Endothelial cell of umbilical vein (primary cell): ENCODE measurements around the gene TRMT2A. TPM values are rescaled to one million over a fixed set of nuclear protein-coding genes. Genes with fewer than 3 reads are reported as not detected.

Source experiments
- BruUV-seq: library from RNA; stranded (reverse); fragments of 400-500 nt; replicated peaks from 2 replicates; lab custom pipeline; 2021; lab: Mats Ljungman, UMichigan
- CTCF ChIA-PET: fragments of 300-600, 350-600 bp; sonication (Branson Sonifier 250); formaldehyde crosslinking; loops from one replicate; lab custom pipeline; 2021; ENCODE audit warnings: antibody characterized with exemption, inconsistent platforms; lab: Charles Lee
- POLR2A ChIA-PET: fragments of 300-600, 350-600 bp; sonication (Branson Sonifier 250); formaldehyde crosslinking; loops from one replicate; lab custom pipeline; 2021; ENCODE audit warnings: antibody characterized with exemption, inconsistent platforms; lab: Charles Lee
- DNase-seq: peaks from one replicate; pipeline ENCODE4 v3.0.0-alpha.2; 2011; ENCODE audit warnings: low read depth, low spot score
- FAIRE-seq: peaks from 2 replicates; lab custom pipeline; 2011; peaks lifted over from hg19 to GRCh38; lab: Jason Lieb, UNC
- H2AFZ ChIP-seq: 2 replicates; pipeline ENCODE4 v1.6.0; 2012; ENCODE audit warnings: low read depth, low read length, control low read depth, inconsistent platforms
- H3K27ac ChIP-seq: 2 replicates; pipeline ENCODE4 v1.5.1; 2011; ENCODE audit warnings: low read depth, mild to moderate bottlenecking, control low read depth, low read length, moderate library complexity; ENCODE audit not compliant: insufficient read depth
- H3K27me3 ChIP-seq, 2 experiments: 2 replicates each; pipeline versions ENCODE4 v1.6.0 to v1.6.1; 2011; ENCODE audit warnings: low read length in 2 of 2, mixed read lengths in 1 of 2; ENCODE audit not compliant: control insufficient read depth in 2 of 2, insufficient read depth in 2 of 2
- H3K36me3 ChIP-seq, 2 experiments: 2 replicates in 1 of 2; 3 replicates in 1 of 2; pipeline ENCODE4 v1.5.1; 2011; ENCODE audit warnings: low read length in 2 of 2, mild to moderate bottlenecking in 1 of 2, moderate library complexity in 1 of 2; ENCODE audit not compliant: control insufficient read depth in 2 of 2, insufficient read depth in 2 of 2; ENCODE audit errors: extremely low read depth in 1 of 2
- H3K4me1 ChIP-seq: 3 replicates; pipeline ENCODE4 v1.5.1; 2011; ENCODE audit warnings: mild to moderate bottlenecking, low read length; ENCODE audit not compliant: control insufficient read depth, insufficient read depth; ENCODE audit errors: extremely low read depth
- H3K4me2 ChIP-seq: 2 replicates; pipeline ENCODE4 v1.6.1; 2011; ENCODE audit warnings: low read length, control low read depth, mixed read lengths; ENCODE audit not compliant: insufficient read depth
- H3K4me3 ChIP-seq, 3 experiments: fragments of 200-600 bp in 1 of 3; sonication (generic), shearing (Covaris generic) in 1 of 3; replicated peaks in 1 of 3; 2 replicates each; pipeline ENCODE4 v1.5.1; 2011 to 2016; ENCODE audit warnings: control low read depth in 3 of 3, low read length in 3 of 3, mild to moderate bottlenecking in 2 of 3, inconsistent platforms in 1 of 3, low read depth in 1 of 3, moderate library complexity in 1 of 3; ENCODE audit not compliant: insufficient read depth in 1 of 3
- H3K79me2 ChIP-seq: 2 replicates; pipeline ENCODE4 v1.6.0; 2012; ENCODE audit warnings: low read length, inconsistent platforms; ENCODE audit not compliant: control insufficient read depth, insufficient read depth
- H3K9ac ChIP-seq: replicated peaks from 2 replicates; pipeline ENCODE3; 2011; ENCODE audit warnings: low read length, control low read depth; ENCODE audit not compliant: insufficient read depth; ENCODE audit errors: extremely low read depth
- H3K9me1 ChIP-seq: replicated peaks from 3 replicates; pipeline ENCODE4 v1.6.0; 2011; ENCODE audit warnings: mild to moderate bottlenecking, low read length; ENCODE audit not compliant: control insufficient read depth, insufficient read depth; ENCODE audit errors: extremely low read depth
- H3K9me3 ChIP-seq: replicated peaks from 2 replicates; pipeline ENCODE4 v1.5.1; 2012; ENCODE audit warnings: low read length, inconsistent platforms; ENCODE audit not compliant: control insufficient read depth, insufficient read depth
- H4K20me1 ChIP-seq: replicated peaks from 2 replicates; pipeline ENCODE3; 2011; ENCODE audit warnings: mild to moderate bottlenecking, low read length; ENCODE audit not compliant: control insufficient read depth, insufficient read depth; ENCODE audit errors: extremely low read depth
- CTCF ChIP-seq, 2 donors: IDR thresholded peaks; 1 replicate in 1 of 2; 2 replicates in 1 of 2; pipeline ENCODE4 v1.5.1; 2011; ENCODE audit warnings: low read length in 2 of 2, mild to moderate bottlenecking in 2 of 2, moderate library complexity in 2 of 2, control low read depth in 1 of 2, inconsistent platforms in 1 of 2, low read depth in 1 of 2; ENCODE audit not compliant: insufficient read depth in 1 of 2; ENCODE audit errors: extremely low read depth in 1 of 2
- GATA2 ChIP-seq: IDR thresholded peaks from 2 replicates; pipeline ENCODE4 v1.7.0; 2011; ENCODE audit warnings: low read depth, mild to moderate bottlenecking, moderate library complexity, mixed read lengths, low read length; ENCODE audit not compliant: insufficient read length, insufficient read depth
- MAX ChIP-seq: IDR thresholded peaks from 2 replicates; pipeline ENCODE4 v1.6.1; 2011; ENCODE audit not compliant: insufficient read depth, insufficient read length
- MYC ChIP-seq: IDR thresholded peaks from one replicate; pipeline ENCODE4 v1.6.1; 2011; ENCODE audit warnings: mild to moderate bottlenecking, low read depth, low read length
- POLR2A ChIP-seq: IDR thresholded peaks from 2 replicates; pipeline ENCODE4 v1.6.1; 2012; ENCODE audit warnings: low read depth, mild to moderate bottlenecking, control low read depth, low read length
- dilution Hi-C: fragments of 300-500 bp; cut with MboI; formaldehyde crosslinking; loops from one replicate; pipeline ENCODE4 v1.15.0; 2019; ENCODE audit warnings: low sequenced_read_pairs; ENCODE audit not compliant: extremely low pct_ligation_motif_present
- intact Hi-C: fragments of 100-400 bp; cut with micrococcal nuclease; formaldehyde crosslinking; loops from one replicate; pipeline ENCODE4 v1.10.0; 2022
- polyA plus RNA-seq, 4 experiments: library from polyadenylated mRNA; depleted of rRNA in 3 of 4; stranded (reverse) in 3 of 4; unstranded in 1 of 4; fragments of >200 nt; gene quantifications; 2 replicates each; pipeline versions ENCODE4 v1.2.1 to v1.2.3, GENCODE V29; 2011 to 2012; ENCODE audit warnings: missing spikeins in 1 of 4
- total RNA-seq: library from RNA; stranded (reverse); gene quantifications from 2 replicates; pipeline ENCODE4 v1.2.3, GENCODE V29; 2021

TRMT2A gene
- total and polyA plus RNA-seq, 2 donors (not counting 3 experiments of a cell fraction or from before 2014, with no cell fraction given), result 51.2 to 61.9 TPM

DNA sequence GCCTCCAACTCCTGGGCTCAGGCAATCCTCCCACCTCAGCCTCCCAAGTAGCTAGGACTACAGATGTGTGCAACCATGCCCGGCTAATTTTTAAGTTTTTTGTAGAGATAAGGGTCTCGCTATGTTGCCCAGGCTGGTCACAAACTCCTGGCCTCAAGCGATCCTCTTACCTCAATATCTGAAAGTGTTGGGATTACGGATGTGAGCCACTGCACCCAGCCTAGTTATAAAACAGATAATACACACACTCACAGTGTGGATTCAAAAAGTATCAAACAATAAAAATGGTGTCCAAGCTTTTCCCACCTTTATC lies 34.2 kb upstream of the TRMT2A start:
- Histone ChIP-seq H3K9me1 (no peaks in the 10 kb centered on the region), H4K20me1 (no peaks in the 10 kb centered on the region), H3K27me3 (no peaks in the 10 kb centered on the region), H3K9me3 (no peaks in the 10 kb centered on the region), H3K36me3 (no peaks in the 10 kb centered on the region), H3K27ac (no peak overlapping the region), H3K4me2 (no peak overlapping the region), H3K4me1 (peaks cover 5% of the 10 kb centered on the region), H3K4me3 (no peak overlapping the region), H3K79me2 (no peaks in the 10 kb centered on the region), H2AFZ (no peak overlapping the region), H3K9ac (no peak overlapping the region)
- BruUV-seq, result no TSS peak
- dilution Hi-C loops, result no loop called here
- CTCF ChIA-PET, result no interaction called here
- no peak for TF ChIP-seq MYC
- no peak for TF ChIP-seq POLR2A
- TF ChIP-seq GATA2, result no peak
- TF ChIP-seq CTCF (IDR thresholded peaks at IDR 0.05; ENCODE audit: extremely low read depth in 1 of 2, insufficient read depth in 1 of 2, low read depth in 1 of 2, low read length in 2 of 2), result no peak
- no peak for TF ChIP-seq MAX
- POLR2A ChIA-PET, result no interaction called here
- no peak for FAIRE-seq
- intact Hi-C loops, result no loop called here
- DNase-seq, result no peak
